HepG2 (cell line): ENCODE measurements around the gene PLCL1. TPM values are rescaled to one million over a fixed set of nuclear protein-coding genes. Genes with fewer than 3 reads are reported as not detected.

Experiments used
- ATAC-seq: fragments of 200-7000 bp; cut with Tn5 transposase; 3 replicates; pipeline ENCODE4 v1.9.1; 2020; ENCODE audit warnings: mild to moderate bottlenecking, moderate library complexity
- BruUV-seq: library from RNA; stranded (reverse); fragments of 400-500 nt; replicated peaks from 2 replicates; lab custom pipeline; 2021; lab: Mats Ljungman, UMichigan
- CTCF ChIA-PET: fragments of 300-600 bp; formaldehyde crosslinking; extraction: SDS; loops from one replicate; lab custom pipeline; 2021; ENCODE audit warnings: low total read pairs, inconsistent platforms, low intra/inter-chr PET ratio; lab: Yijun Ruan, JAX
- POLR2A ChIA-PET: fragments of 350-600 bp; sonication (Branson Sonifier 250); formaldehyde crosslinking; loops from one replicate; lab custom pipeline; 2020; ENCODE audit warnings: antibody characterized with exemption, inconsistent platforms; lab: Yijun Ruan, JAX
- DNase-seq: peaks from one replicate; pipeline ENCODE4 v3.0.0-alpha.2; 2015; ENCODE audit warnings: low spot score
- FAIRE-seq: peaks from 3 replicates; lab custom pipeline; 2011; peaks lifted over from hg19 to GRCh38; lab: Jason Lieb, UNC
- H2AFZ ChIP-seq: one replicate; pipeline ENCODE4 v1.6.1; 2011; ENCODE audit warnings: low read length, inconsistent platforms
- H3K27ac ChIP-seq: fragments of 300-600 bp; 3 replicates; pipeline ENCODE4 v1.8.0; 2011; ENCODE audit warnings: mixed run types, mild to moderate bottlenecking, mixed read lengths, low read length, inconsistent platforms; ENCODE audit not compliant: insufficient read depth; ENCODE audit errors: extremely low read length
- H3K27me3 ChIP-seq, 2 experiments: fragments of 200-600 bp in 1 of 2; 2 replicates in 1 of 2; 3 replicates in 1 of 2; pipeline versions ENCODE4 v1.6.0 to v1.8.0; 2011; ENCODE audit warnings: low read length in 2 of 2, mild to moderate bottlenecking in 2 of 2, moderate library complexity in 2 of 2, inconsistent platforms in 1 of 2; ENCODE audit not compliant: insufficient read depth in 2 of 2, control insufficient read depth in 1 of 2
- H3K36me3 ChIP-seq, 2 experiments: fragments of 200-600 bp in 1 of 2; replicated peaks in 1 of 2; 2 replicates in 1 of 2; 3 replicates in 1 of 2; pipeline versions ENCODE4 v1.5.1 to v1.8.0; 2011; ENCODE audit warnings: low read length in 2 of 2, inconsistent platforms in 1 of 2; ENCODE audit not compliant: insufficient read depth in 2 of 2, control insufficient read depth in 1 of 2
- H3K4me1 ChIP-seq: 2 replicates; pipeline ENCODE4 v1.5.1; 2012; ENCODE audit warnings: low read length, inconsistent platforms; ENCODE audit not compliant: insufficient read depth
- H3K4me2 ChIP-seq: 2 replicates; pipeline ENCODE4 v1.6.0; 2011; ENCODE audit warnings: low read depth, low read length, inconsistent platforms
- H3K4me3 ChIP-seq, 3 experiments: fragments of 200-600 bp in 1 of 3; sonication (generic), shearing (Covaris generic) in 1 of 3; replicated peaks in 1 of 3; 2 replicates each; pipeline ENCODE4 v1.5.1; 2011 to 2016; ENCODE audit warnings: low read length in 3 of 3, inconsistent platforms in 2 of 3, low read depth in 2 of 3, mild to moderate bottlenecking in 2 of 3, control low read depth in 1 of 3, mixed read lengths in 1 of 3; ENCODE audit not compliant: insufficient read depth in 1 of 3
- H3K79me2 ChIP-seq: one replicate; pipeline ENCODE4 v1.6.1; 2011; ENCODE audit warnings: low read length, inconsistent platforms; ENCODE audit not compliant: insufficient read depth
- H3K9ac ChIP-seq: 2 replicates; pipeline ENCODE4 v1.6.0; 2011; ENCODE audit warnings: mild to moderate bottlenecking, low read depth, low read length, inconsistent platforms; ENCODE audit not compliant: insufficient read depth
- H3K9me3 ChIP-seq: 2 replicates; pipeline ENCODE4 v1.5.1; 2012; ENCODE audit warnings: mild to moderate bottlenecking, low read length
- H4K20me1 ChIP-seq: 2 replicates; pipeline ENCODE4 v1.6.0; 2011; ENCODE audit warnings: inconsistent platforms, mild to moderate bottlenecking, low read length, moderate library complexity; ENCODE audit not compliant: insufficient read depth
- RAD21 ChIP-seq: fragments of 450-650 bp; formaldehyde crosslinking; IDR thresholded peaks from 2 replicates; pipeline ENCODE4 v1.5.0; 2020; ENCODE audit warnings: mild to moderate bottlenecking
- RBM39 ChIP-seq: fragments of 200-400 bp; formaldehyde crosslinking; IDR thresholded peaks from one replicate; pipeline ENCODE4 v1.6.1; 2018; ENCODE audit warnings: antibody characterized with exemption, mild to moderate bottlenecking, low read depth, low read length; ENCODE audit not compliant: poor library complexity, severe bottlenecking
- SMC3 ChIP-seq: IDR thresholded peaks from 2 replicates; pipeline ENCODE4 v1.6.1; 2011; ENCODE audit warnings: low read length, improper control_type of control experiment
- STAG1 ChIP-seq: sonication (generic); formaldehyde crosslinking; IDR thresholded peaks from 2 replicates; pipeline ENCODE4 v1.4.0; 2020; ENCODE audit warnings: missing genetic modification reagents
- WGBS: methylation state at CpG from one replicate; pipeline ENCODE4 v1.1.6; 2017; ENCODE audit warnings: low lambda C conversion rate; 5-methylcytosine and 5-hydroxymethylcytosine counted together
- in situ Hi-C: cut with HindIII; loops from 2 replicates; pipeline ENCODE4 v1.10.0; 2017; ENCODE audit warnings: low pct_unique_long_range_greater_than_20kb; ENCODE audit not compliant: extremely low pct_ligation_motif_present
- intact Hi-C: fragments of 100-400 bp; cut with micrococcal nuclease; formaldehyde crosslinking; loops from one replicate; pipeline ENCODE4 v1.10.0; 2022; ENCODE audit not compliant: unreplicated experiment
- polyA plus RNA-seq, 8 experiments: library from polyadenylated mRNA; depleted of rRNA in 3 of 8; stranded (reverse) in 7 of 8; unstranded in 1 of 8; fragments of >200 nt; fragmentation: Illumina TruSeq in 4 of 8; extraction: Trizol in 4 of 8; gene quantifications; 2 replicates each; pipeline versions ENCODE4 v1.2.1 to v1.2.3, GENCODE V29; 2011 to 2016; ENCODE audit warnings: low read depth in 4 of 8, missing spikeins in 1 of 8, mixed read lengths in 1 of 8; ENCODE audit not compliant: insufficient read depth in 1 of 8
- total RNA-seq, 5 experiments: library from RNA; depleted of rRNA; stranded (reverse); fragments of >200 nt; fragmentation: Illumina TruSeq; extraction: Trizol; gene quantifications; 2 replicates each; pipeline ENCODE4 v1.2.3, GENCODE V29; 2016; ENCODE audit warnings: low read depth in 1 of 5
- TF ChIP-seq, protein P1 (sequence below): sonication (generic); formaldehyde crosslinking; IDR thresholded peaks from 2 replicates; pipeline ENCODE4 v1.4.0; 2020; ENCODE audit warnings: mild to moderate bottlenecking, missing genetic modification reagents
- TF ChIP-seq, protein P2 (sequence below): sonication (generic); formaldehyde crosslinking; IDR thresholded peaks from 2 replicates; pipeline ENCODE4 v1.5.0; 2020; ENCODE audit warnings: mild to moderate bottlenecking, missing genetic modification reagents, moderate library complexity

PLCL1 gene
- total and polyA plus RNA-seq, 2 of the 13 experiments (the other 11 are each of a cell fraction or from before 2014, with no cell fraction given): not detected

DNA sequence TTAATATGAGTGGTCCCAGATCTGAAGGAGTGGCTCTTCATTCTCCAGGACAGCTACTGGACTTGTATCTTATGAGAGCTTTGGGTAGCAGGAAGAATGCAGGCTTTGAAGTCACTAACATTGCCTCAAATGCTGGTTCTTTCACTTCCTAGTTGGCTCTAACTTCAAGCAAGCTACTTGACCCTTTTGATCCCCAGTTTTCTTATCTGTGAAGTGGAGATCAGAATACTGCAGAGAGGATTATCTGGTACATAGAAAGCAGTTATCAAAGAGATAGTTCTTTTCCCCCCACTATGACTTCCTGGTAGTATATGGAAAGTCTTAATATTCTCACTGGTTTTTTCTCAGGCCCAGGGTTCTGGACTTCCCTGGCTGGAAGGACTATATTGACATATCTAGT is 3.4 kb upstream of the PLCL1 start (continued):
- TF ChIP-seq, protein P1, sequence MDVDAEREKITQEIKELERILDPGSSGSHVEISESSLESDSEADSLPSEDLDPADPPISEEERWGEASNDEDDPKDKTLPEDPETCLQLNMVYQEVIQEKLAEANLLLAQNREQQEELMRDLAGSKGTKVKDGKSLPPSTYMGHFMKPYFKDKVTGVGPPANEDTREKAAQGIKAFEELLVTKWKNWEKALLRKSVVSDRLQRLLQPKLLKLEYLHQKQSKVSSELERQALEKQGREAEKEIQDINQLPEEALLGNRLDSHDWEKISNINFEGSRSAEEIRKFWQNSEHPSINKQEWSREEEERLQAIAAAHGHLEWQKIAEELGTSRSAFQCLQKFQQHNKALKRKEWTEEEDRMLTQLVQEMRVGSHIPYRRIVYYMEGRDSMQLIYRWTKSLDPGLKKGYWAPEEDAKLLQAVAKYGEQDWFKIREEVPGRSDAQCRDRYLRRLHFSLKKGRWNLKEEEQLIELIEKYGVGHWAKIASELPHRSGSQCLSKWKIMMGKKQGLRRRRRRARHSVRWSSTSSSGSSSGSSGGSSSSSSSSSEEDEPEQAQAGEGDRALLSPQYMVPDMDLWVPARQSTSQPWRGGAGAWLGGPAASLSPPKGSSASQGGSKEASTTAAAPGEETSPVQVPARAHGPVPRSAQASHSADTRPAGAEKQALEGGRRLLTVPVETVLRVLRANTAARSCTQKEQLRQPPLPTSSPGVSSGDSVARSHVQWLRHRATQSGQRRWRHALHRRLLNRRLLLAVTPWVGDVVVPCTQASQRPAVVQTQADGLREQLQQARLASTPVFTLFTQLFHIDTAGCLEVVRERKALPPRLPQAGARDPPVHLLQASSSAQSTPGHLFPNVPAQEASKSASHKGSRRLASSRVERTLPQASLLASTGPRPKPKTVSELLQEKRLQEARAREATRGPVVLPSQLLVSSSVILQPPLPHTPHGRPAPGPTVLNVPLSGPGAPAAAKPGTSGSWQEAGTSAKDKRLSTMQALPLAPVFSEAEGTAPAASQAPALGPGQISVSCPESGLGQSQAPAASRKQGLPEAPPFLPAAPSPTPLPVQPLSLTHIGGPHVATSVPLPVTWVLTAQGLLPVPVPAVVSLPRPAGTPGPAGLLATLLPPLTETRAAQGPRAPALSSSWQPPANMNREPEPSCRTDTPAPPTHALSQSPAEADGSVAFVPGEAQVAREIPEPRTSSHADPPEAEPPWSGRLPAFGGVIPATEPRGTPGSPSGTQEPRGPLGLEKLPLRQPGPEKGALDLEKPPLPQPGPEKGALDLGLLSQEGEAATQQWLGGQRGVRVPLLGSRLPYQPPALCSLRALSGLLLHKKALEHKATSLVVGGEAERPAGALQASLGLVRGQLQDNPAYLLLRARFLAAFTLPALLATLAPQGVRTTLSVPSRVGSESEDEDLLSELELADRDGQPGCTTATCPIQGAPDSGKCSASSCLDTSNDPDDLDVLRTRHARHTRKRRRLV: no peak

DNA sequence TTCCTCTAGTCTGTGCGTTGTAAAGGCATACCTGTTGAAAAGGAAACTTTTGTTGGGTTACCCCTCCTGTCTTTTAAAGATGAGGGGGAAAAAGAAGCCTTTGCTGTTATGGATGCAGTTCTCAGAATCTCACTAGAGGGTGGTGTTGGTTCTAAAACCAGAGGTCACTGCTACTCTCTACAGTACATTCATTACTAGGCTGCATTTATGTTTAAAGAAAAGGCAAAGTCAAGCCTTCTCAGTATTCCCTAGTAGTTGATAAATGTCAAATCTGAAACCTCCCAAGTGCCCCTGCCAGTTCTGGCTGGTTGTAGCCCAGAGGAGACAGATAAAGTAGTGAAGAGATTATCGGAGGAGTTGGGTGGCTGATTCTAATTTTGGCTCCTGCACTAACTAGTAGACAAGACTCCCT is 1.4 kb upstream of the PLCL1 start:
- Histone ChIP-seq H3K27ac (no peak overlapping the region), H3K9ac (no peak overlapping the region), H3K4me3 (no peak overlapping the region), H4K20me1 (no peaks in the 10 kb centered on the region), H3K27me3 (peaks cover 6 to 42% of the 10 kb centered on the region in 2 experiments), H3K4me1 (peaks cover 10% of the 10 kb centered on the region), H3K36me3 (no peaks in the 10 kb centered on the region), H3K9me3 (no peaks in the 10 kb centered on the region), H2AFZ (no peak overlapping the region), H3K79me2 (no peaks in the 10 kb centered on the region), H3K4me2 (0 out of 2 replicates have a peak overlapping the region, but pooled peaks have one; percentile 9)
- ATAC-seq (peak; percentile 34), DNase-seq (peak; percentile 51), FAIRE-seq (peak; percentile 56)
- TF ChIP-seq STAG1 (peak; percentile 82), SMC3 (peak; percentile 70; the same call in 1 of the 2 replicates), RBM39 (no peak), RAD21 (CRISPR knock-in tag) (peak; percentile 74)
- TF ChIP-seq, protein P2, sequence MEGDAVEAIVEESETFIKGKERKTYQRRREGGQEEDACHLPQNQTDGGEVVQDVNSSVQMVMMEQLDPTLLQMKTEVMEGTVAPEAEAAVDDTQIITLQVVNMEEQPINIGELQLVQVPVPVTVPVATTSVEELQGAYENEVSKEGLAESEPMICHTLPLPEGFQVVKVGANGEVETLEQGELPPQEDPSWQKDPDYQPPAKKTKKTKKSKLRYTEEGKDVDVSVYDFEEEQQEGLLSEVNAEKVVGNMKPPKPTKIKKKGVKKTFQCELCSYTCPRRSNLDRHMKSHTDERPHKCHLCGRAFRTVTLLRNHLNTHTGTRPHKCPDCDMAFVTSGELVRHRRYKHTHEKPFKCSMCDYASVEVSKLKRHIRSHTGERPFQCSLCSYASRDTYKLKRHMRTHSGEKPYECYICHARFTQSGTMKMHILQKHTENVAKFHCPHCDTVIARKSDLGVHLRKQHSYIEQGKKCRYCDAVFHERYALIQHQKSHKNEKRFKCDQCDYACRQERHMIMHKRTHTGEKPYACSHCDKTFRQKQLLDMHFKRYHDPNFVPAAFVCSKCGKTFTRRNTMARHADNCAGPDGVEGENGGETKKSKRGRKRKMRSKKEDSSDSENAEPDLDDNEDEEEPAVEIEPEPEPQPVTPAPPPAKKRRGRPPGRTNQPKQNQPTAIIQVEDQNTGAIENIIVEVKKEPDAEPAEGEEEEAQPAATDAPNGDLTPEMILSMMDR (CRISPR knock-in tag): peak; percentile 77
- in situ Hi-C loops (loop anchor here (5.0 kb wide), 3 partner anchors 249 to 494 kb away; no protein-coding TSS in a partner anchor), intact Hi-C loops (loop anchor here (1.0 kb wide), 3 partner anchors 251 to 493 kb away; no protein-coding TSS in a partner anchor)
- ChIA-PET CTCF (interaction anchor here (1.2 to 3.6 kb wide), 5 partner anchors 10 to 494 kb away, joined by 3 to 36 read pairs (median 17); no protein-coding TSS in a partner anchor), POLR2A (no interaction called here)
- 21% methylated on average over 2 of the region's 2 CpGs for WGBS
- no TSS peak for BruUV-seq
